ENCODE data around the gene SHANK2.

GRCh38 chr11:71202598-71202944 is 49.8 kb downstream of the SHANK2 start:
- TF ChIP-seq POLR2A (IDR thresholded peaks at IDR 0.05; ENCODE audit: low read depth, low read length): no peak
- no peak for TF ChIP-seq CEBPB (IDR thresholded peaks at IDR 0.05; ENCODE audit: low read depth, low read length)
- no peak for TF ChIP-seq CTCF (conservative IDR thresholded peaks at IDR 0.05; ENCODE audit: low read depth, low read length)
- TF ChIP-seq USF2 (IDR thresholded peaks at IDR 0.05; ENCODE audit: low read depth, low read length): no peak
- no peak for TF ChIP-seq ELK1 (IDR thresholded peaks at IDR 0.05; ENCODE audit: borderline replicate concordance, low read depth, low read length)
- no peak for TF ChIP-seq RCOR1 (IDR thresholded peaks at IDR 0.05; ENCODE audit: insufficient replicate concordance, low read length)
- no peak for TF ChIP-seq MAZ (IDR thresholded peaks at IDR 0.05; ENCODE audit: borderline replicate concordance, low read depth, low read length)
- no peak for TF ChIP-seq CHD1 (IDR thresholded peaks at IDR 0.05; ENCODE audit: low read depth, low read length)
- no peak for TF ChIP-seq MXI1 (IDR thresholded peaks at IDR 0.05; ENCODE audit: borderline replicate concordance, low read depth, low read length)
- no peak for TF ChIP-seq MAFK (IDR thresholded peaks at IDR 0.05; ENCODE audit: low read depth, low read length)
- no peak for TF ChIP-seq SMC3 (IDR thresholded peaks at IDR 0.05; ENCODE audit: low read depth, low read length)
- TF ChIP-seq RFX5 (IDR thresholded peaks at IDR 0.05; ENCODE audit: low read depth, low read length): no peak
- TF ChIP-seq FOS (IDR thresholded peaks at IDR 0.05; ENCODE audit: low read depth, low read length): no peak
- TF ChIP-seq BHLHE40 (IDR thresholded peaks at IDR 0.05; ENCODE audit: low read depth, low read length): no peak
